Caco-2 (cell line): ENCODE measurements around the gene NLGN1. TPM values are rescaled to one million over a fixed set of nuclear protein-coding genes. Genes with fewer than 3 reads are reported as not detected.
A peak's percentile ranks its signal among the peaks of the same experiment; 100 is the strongest.
"Not testable (repeated sequence)": the region's sequence is repeated elsewhere in the genome, so short reads cannot be mapped to it uniquely, and the experiment has no call there.

Experiments used
- Bru-seq: library from RNA; stranded (reverse); fragments of 400-500 nt; gene quantifications from one replicate; lab custom pipeline; 2021; lab: Mats Ljungman, UMichigan
- BruChase-seq, 2 experiments: library from RNA; stranded (reverse); fragments of 400-500 nt; gene quantifications; one replicate each; lab custom pipeline; 2021; lab: Mats Ljungman, UMichigan
- BruUV-seq: library from RNA; stranded (reverse); fragments of 400-500 nt; replicated peaks from 2 replicates; lab custom pipeline; 2021; lab: Mats Ljungman, UMichigan
- CTCF ChIA-PET: fragments of 300-600 bp; sonication (Branson Sonifier 250); formaldehyde crosslinking; loops from one replicate; lab custom pipeline; 2022; ENCODE audit warnings: antibody characterized with exemption; lab: Charles Lee
- POLR2A ChIA-PET: fragments of 300-600 bp; sonication (Branson Sonifier 250); formaldehyde crosslinking; loops from one replicate; lab custom pipeline; 2022; ENCODE audit warnings: antibody characterized with exemption; lab: Charles Lee
- DNase-seq, 2 experiments: peaks; one replicate each; pipeline versions ENCODE4 v3.0.0 to v3.0.0-alpha.2; 2020 to 2022
- H3K27me3 ChIP-seq: replicated peaks from 2 replicates; pipeline ENCODE4 v1.6.0; 2011; ENCODE audit warnings: low read length; ENCODE audit not compliant: control insufficient read depth, insufficient read depth
- H3K36me3 ChIP-seq: 2 replicates; pipeline ENCODE4 v1.5.1; 2011; ENCODE audit warnings: low read length; ENCODE audit not compliant: control insufficient read depth, insufficient read depth
- H3K4me1 ChIP-seq: fragments of 250-450 bp; sonication (Bioruptor Pico); 2 replicates; pipeline ENCODE4 v1.5.1; 2020; ENCODE audit warnings: mild to moderate bottlenecking
- H3K4me3 ChIP-seq: 2 replicates; pipeline ENCODE4 v1.5.1; 2011; ENCODE audit warnings: low read depth, mild to moderate bottlenecking, control low read depth, low read length
- H3K9me3 ChIP-seq: fragments of 250-450 bp; sonication (Bioruptor Pico); 2 replicates; pipeline ENCODE4 v1.5.1; 2020; ENCODE audit warnings: mild to moderate bottlenecking, moderate library complexity
- H3K27ac Mint-ChIP-seq: one replicate; pipeline ENCODE4 v1.8.0; 2022; ENCODE audit warnings: mixed read lengths; ENCODE audit not compliant: unreplicated experiment
- H3K27me3 Mint-ChIP-seq: one replicate; pipeline ENCODE4 v1.8.0; 2022; ENCODE audit warnings: mixed read lengths; ENCODE audit not compliant: insufficient read depth, unreplicated experiment
- H3K36me3 Mint-ChIP-seq: one replicate; pipeline ENCODE4 v1.8.0; 2022; ENCODE audit warnings: mild to moderate bottlenecking, mixed read lengths; ENCODE audit not compliant: insufficient read depth, unreplicated experiment
- H3K4me1 Mint-ChIP-seq: one replicate; pipeline ENCODE4 v1.8.0; 2022; ENCODE audit warnings: low read depth, mixed read lengths; ENCODE audit not compliant: unreplicated experiment
- H3K4me3 Mint-ChIP-seq: one replicate; pipeline ENCODE4 v1.8.0; 2022; ENCODE audit warnings: mild to moderate bottlenecking, moderate library complexity, mixed read lengths; ENCODE audit not compliant: unreplicated experiment
- H3K9me3 Mint-ChIP-seq: one replicate; pipeline ENCODE4 v1.8.0; 2022; ENCODE audit warnings: mixed read lengths; ENCODE audit not compliant: unreplicated experiment
- intact Hi-C: fragments of 100-400 bp; cut with micrococcal nuclease; formaldehyde crosslinking; loops from one replicate; pipeline ENCODE4 v1.10.0; 2022; ENCODE audit not compliant: unreplicated experiment
- long read RNA-seq: library from polyadenylated mRNA; stranded (forward); transcript quantifications from one replicate; pipeline ENCODE4 v2.0.0, GENCODE V29; 2022
- total RNA-seq: library from RNA; stranded (reverse); gene quantifications from 2 replicates; pipeline ENCODE4 v1.2.3, GENCODE V29; 2022
- TF ChIP-seq, protein P1 (sequence below), 2 experiments: fragments of 200-600 bp in 1 of 2; IDR thresholded peaks; 1 replicate in 1 of 2; 2 replicates in 1 of 2; pipeline versions ENCODE4 v1.5.1 to v1.8.0; 2011 to 2022; ENCODE audit warnings: antibody characterized with exemption in 1 of 2, control low read depth in 1 of 2, inconsistent platforms in 1 of 2, low read depth in 1 of 2, low read length in 1 of 2, mild to moderate bottlenecking in 1 of 2, moderate library complexity in 1 of 2; ENCODE audit not compliant: insufficient read depth in 1 of 2, severe bottlenecking in 1 of 2, unreplicated experiment in 1 of 2

NLGN1 gene
- not detected in 2 replicates for total RNA-seq
- percentile 1 among the genes with signal in this experiment for Bru-seq, nascent RNA
- percentile 2 among the genes with signal in this experiment for BruChase-seq, experiment 1, labeled RNA remaining after a 2-hour chase
- percentile 1 among the genes with signal in this experiment for BruChase-seq, experiment 2, labeled RNA remaining after a 6-hour chase
- long read RNA-seq, result 0 reads

DNA sequence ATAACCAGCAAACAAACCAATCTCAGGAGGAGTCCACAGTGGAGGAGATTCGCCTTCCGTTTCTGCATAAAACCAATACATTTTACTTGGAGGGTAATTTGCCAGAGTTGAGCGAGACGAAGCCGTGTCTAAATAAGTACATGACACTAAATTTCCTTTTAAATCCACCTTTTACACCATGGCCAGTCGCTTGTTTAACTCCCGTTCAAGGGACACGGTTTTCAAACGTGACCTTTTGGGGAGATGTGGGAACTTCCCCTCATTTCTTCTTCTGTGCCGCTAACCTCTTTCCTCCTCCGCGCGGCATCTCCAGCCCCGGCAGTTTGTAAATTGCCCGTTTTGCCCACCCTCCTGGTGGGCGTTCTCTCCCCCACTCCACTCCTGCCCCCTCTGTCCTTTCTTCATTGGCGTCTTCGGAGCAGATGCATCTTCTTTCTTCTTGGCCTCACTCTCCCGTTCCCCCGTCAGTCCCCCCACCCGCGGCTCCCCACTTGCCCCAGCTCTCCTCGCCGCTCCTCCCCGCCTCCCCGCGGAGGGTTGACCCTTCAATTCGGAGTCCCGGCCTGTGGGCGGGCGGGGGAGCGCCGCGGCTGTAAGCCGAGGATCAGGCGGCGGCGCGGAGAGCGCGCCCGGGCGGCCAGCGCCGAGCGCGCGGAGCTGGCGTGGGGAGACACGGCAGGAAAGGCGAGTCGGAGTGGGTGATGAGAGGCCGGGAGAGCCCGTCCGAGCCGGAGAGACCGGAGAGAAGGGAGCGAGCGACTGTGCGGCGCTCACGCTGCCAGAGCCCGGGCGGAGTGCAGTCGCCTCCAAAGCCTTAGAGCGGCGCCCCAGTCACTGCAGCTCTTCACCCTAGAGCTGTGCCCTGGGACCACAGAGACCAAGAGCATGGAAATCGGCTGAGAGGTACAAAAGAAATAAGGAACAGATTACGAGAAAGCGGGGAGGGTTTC lies at the start of gene NLGN1:
TSS of gene NLGN1 (plus strand) at position 584 of the 950 bp plus-strand sequence.
- peaks cover 7% of the 10 kb centered on the region; the same call in 1 of the 2 replicates for H3K4me1 ChIP-seq
- TF ChIP-seq, protein P1, sequence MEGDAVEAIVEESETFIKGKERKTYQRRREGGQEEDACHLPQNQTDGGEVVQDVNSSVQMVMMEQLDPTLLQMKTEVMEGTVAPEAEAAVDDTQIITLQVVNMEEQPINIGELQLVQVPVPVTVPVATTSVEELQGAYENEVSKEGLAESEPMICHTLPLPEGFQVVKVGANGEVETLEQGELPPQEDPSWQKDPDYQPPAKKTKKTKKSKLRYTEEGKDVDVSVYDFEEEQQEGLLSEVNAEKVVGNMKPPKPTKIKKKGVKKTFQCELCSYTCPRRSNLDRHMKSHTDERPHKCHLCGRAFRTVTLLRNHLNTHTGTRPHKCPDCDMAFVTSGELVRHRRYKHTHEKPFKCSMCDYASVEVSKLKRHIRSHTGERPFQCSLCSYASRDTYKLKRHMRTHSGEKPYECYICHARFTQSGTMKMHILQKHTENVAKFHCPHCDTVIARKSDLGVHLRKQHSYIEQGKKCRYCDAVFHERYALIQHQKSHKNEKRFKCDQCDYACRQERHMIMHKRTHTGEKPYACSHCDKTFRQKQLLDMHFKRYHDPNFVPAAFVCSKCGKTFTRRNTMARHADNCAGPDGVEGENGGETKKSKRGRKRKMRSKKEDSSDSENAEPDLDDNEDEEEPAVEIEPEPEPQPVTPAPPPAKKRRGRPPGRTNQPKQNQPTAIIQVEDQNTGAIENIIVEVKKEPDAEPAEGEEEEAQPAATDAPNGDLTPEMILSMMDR (IDR thresholded peaks at IDR 0.05; ENCODE audit: insufficient read depth in 1 of 2, low read depth in 1 of 2, low read length in 1 of 2, severe bottlenecking in 1 of 2, unreplicated experiment in 1 of 2), result no peak
- Mint-ChIP-seq H3K36me3 (no peaks in the 10 kb centered on the region), H3K4me1 (peaks cover 18% of the 10 kb centered on the region), H3K4me3 (peak within 1 kb of the TSS; percentile 79), H3K9me3 (no peaks in the 10 kb centered on the region), H3K27ac (no peak within 1 kb of the TSS), H3K27me3 (peaks cover 37% of the 10 kb centered on the region)
- ChIA-PET CTCF (no interaction called here), POLR2A (no interaction called here)
- peaks cover 2% of the 10 kb centered on the region for H3K27me3 ChIP-seq
- H3K4me3 ChIP-seq, result no peak within 1 kb of the TSS
- no peaks in the 10 kb centered on the region for H3K36me3 ChIP-seq
- no TSS peak for BruUV-seq
- H3K9me3 ChIP-seq, result no peaks in the 10 kb centered on the region
- intact Hi-C loops, result no loop called here
- no peak for DNase-seq

GRCh38 chr3:173351886-173352285 lies 45.7 kb upstream of the NLGN1 start:
- intact Hi-C loops, result no loop called here
- Histone ChIP-seq H3K4me1 (no peaks in the 10 kb centered on the region), H3K36me3 (no peaks in the 10 kb centered on the region), H3K27me3 (no peaks in the 10 kb centered on the region), H3K9me3 (no peaks in the 10 kb centered on the region; the same call in 1 of the 2 replicates), H3K4me3 (no peak overlapping the region)
- Mint-ChIP-seq H3K4me1 (no peaks in the 10 kb centered on the region), H3K27ac (no peak overlapping the region), H3K4me3 (no peak overlapping the region), H3K27me3 (peaks cover 3% of the 10 kb centered on the region), H3K36me3 (no peaks in the 10 kb centered on the region), H3K9me3 (no peaks in the 10 kb centered on the region)
- TF ChIP-seq, protein P1 (IDR thresholded peaks at IDR 0.05; ENCODE audit: insufficient read depth in 1 of 2, low read depth in 1 of 2, low read length in 1 of 2, severe bottlenecking in 1 of 2, unreplicated experiment in 1 of 2), result no peak
- no TSS peak for BruUV-seq
- ChIA-PET POLR2A (no interaction called here), CTCF (no interaction called here)
- no peak for DNase-seq

- H3K9me3 ChIP-seq, H3K4me1 ChIP-seq, H3K27me3 Mint-ChIP-seq, H3K4me3 Mint-ChIP-seq, H3K4me3 ChIP-seq, POLR2A ChIA-PET, CTCF ChIA-PET, H3K36me3 ChIP-seq, H3K27ac Mint-ChIP-seq, DNase-seq, BruUV-seq, H3K27me3 ChIP-seq, H3K9me3 Mint-ChIP-seq, intact Hi-C loops, H3K36me3 Mint-ChIP-seq, H3K4me1 Mint-ChIP-seq: not testable (repeated sequence)
Observed at GRCh38 chr3:173353137-173353536, 44.4 kb upstream of the NLGN1 start.
